Neural cell (in vitro differentiated cells): Measurements from ENCODE around the gene DRD1. TPM values are rescaled to one million over a fixed set of nuclear protein-coding genes. Genes with fewer than 3 reads are reported as not detected.

ENCODE experiments used
- H2AFZ ChIP-seq: fragments of 200-600, 300-800 bp; sonication (generic), shearing (Covaris generic); 2 replicates; pipeline ENCODE4 v1.6.0; 2014; ENCODE audit warnings: low read depth, mild to moderate bottlenecking, antibody characterized with exemption, low read length, moderate library complexity
- H3F3A ChIP-seq: fragments of 200-600 bp; shearing (Covaris generic); 2 replicates; pipeline ENCODE4 v1.6.1; 2016; ENCODE audit warnings: mild to moderate bottlenecking, moderate library complexity, mixed read lengths, antibody characterized with exemption, low read length; ENCODE audit not compliant: insufficient read depth, poor library complexity, severe bottlenecking
- H3K27ac ChIP-seq: fragments of 200-600, 300-800 bp; sonication (generic), shearing (Covaris generic); 2 replicates; pipeline ENCODE4 v1.5.1; 2014; ENCODE audit warnings: mild to moderate bottlenecking, low read length, moderate library complexity
- H3K27me3 ChIP-seq: fragments of 300-800, 200-600 bp; sonication (generic), shearing (Covaris generic); 2 replicates; pipeline ENCODE4 v1.6.0; 2014; ENCODE audit warnings: mild to moderate bottlenecking, low read depth, low read length, moderate library complexity; ENCODE audit not compliant: insufficient read depth
- H3K36me3 ChIP-seq: fragments of 300-800, 200-600 bp; sonication (generic), shearing (Covaris generic); 2 replicates; pipeline ENCODE4 v1.5.1; 2014; ENCODE audit warnings: mild to moderate bottlenecking, antibody characterized with exemption, low read length, moderate library complexity; ENCODE audit not compliant: insufficient read depth
- H3K4me2 ChIP-seq: fragments of 300-800, 200-600 bp; sonication (generic), shearing (Covaris generic); 2 replicates; pipeline ENCODE4 v1.6.0; 2014; ENCODE audit warnings: mild to moderate bottlenecking, low read length
- H3K4me3 ChIP-seq: fragments of 300-800, 200-600 bp; sonication (generic), shearing (Covaris generic); 2 replicates; pipeline ENCODE4 v1.5.1; 2014; ENCODE audit warnings: mild to moderate bottlenecking, low read length, moderate library complexity
- H3K79me2 ChIP-seq: fragments of 200-600 bp; shearing (Covaris generic); replicated peaks from 2 replicates; pipeline ENCODE4 v1.6.0; 2014; ENCODE audit warnings: mild to moderate bottlenecking, low read length, moderate library complexity; ENCODE audit not compliant: insufficient read depth
- H3K9ac ChIP-seq: fragments of 300-800, 200-600 bp; sonication (generic), shearing (Covaris generic); 2 replicates; pipeline ENCODE4 v1.6.1; 2016; ENCODE audit warnings: mild to moderate bottlenecking, low read length, mixed read lengths
- H3K9me2 ChIP-seq: fragments of 200-600 bp; shearing (Covaris generic); 2 replicates; pipeline ENCODE4 v1.6.1; 2016; ENCODE audit warnings: mild to moderate bottlenecking, low read length, mixed read lengths; ENCODE audit not compliant: insufficient read depth
- H3K9me3 ChIP-seq: fragments of 200-600, 300-800 bp; sonication (generic), shearing (Covaris generic); 2 replicates; pipeline ENCODE4 v1.6.1; 2016; ENCODE audit warnings: mild to moderate bottlenecking, mixed run types, low read length, moderate library complexity, mixed read lengths
- H4K20me1 ChIP-seq: fragments of 200-600 bp; shearing (Covaris generic); 2 replicates; pipeline ENCODE4 v1.6.1; 2016; ENCODE audit warnings: mild to moderate bottlenecking, mixed run types; ENCODE audit not compliant: insufficient read depth
- CTCF ChIP-seq: fragments of 450-650 bp; IDR thresholded peaks from 2 replicates; pipeline ENCODE4 v1.5.1; 2014; ENCODE audit warnings: antibody characterized with exemption, mild to moderate bottlenecking, moderate library complexity; ENCODE audit not compliant: poor library complexity, severe bottlenecking
- EP300 ChIP-seq: fragments of 450-650 bp; conservative IDR thresholded peaks from 2 replicates; pipeline ENCODE4 v1.6.1; 2014; ENCODE audit warnings: antibody characterized with exemption, mild to moderate bottlenecking, moderate library complexity; ENCODE audit not compliant: poor library complexity, severe bottlenecking
- EZH2 ChIP-seq: fragments of 200-600, 300-800 bp; shearing (Covaris generic), sonication (generic); IDR thresholded peaks from 2 replicates; pipeline ENCODE4 v1.6.1; 2014; ENCODE audit warnings: antibody characterized with exemption, low read length, borderline replicate concordance, mild to moderate bottlenecking; ENCODE audit not compliant: insufficient read depth, poor library complexity, severe bottlenecking
- MXI1 ChIP-seq: fragments of 450-650 bp; conservative IDR thresholded peaks from 2 replicates; pipeline ENCODE4 v1.6.1; 2014; ENCODE audit warnings: antibody characterized with exemption, mild to moderate bottlenecking; ENCODE audit not compliant: poor library complexity, severe bottlenecking
- POLR2AphosphoS5 ChIP-seq: IDR thresholded peaks from 2 replicates; pipeline ENCODE4 v1.6.1; 2012
- RAD21 ChIP-seq: fragments of 450-650 bp; conservative IDR thresholded peaks from 2 replicates; pipeline ENCODE4 v1.6.1; 2014; ENCODE audit warnings: antibody characterized with exemption, mild to moderate bottlenecking, moderate library complexity
- REST ChIP-seq: IDR thresholded peaks from 2 replicates; pipeline ENCODE4 v1.6.1; 2012; ENCODE audit warnings: borderline replicate concordance
- SMC3 ChIP-seq: fragments of 450-650 bp; conservative IDR thresholded peaks from 2 replicates; pipeline ENCODE4 v1.6.1; 2014; ENCODE audit warnings: antibody characterized with exemption, mild to moderate bottlenecking, moderate library complexity; ENCODE audit not compliant: poor library complexity
- TAF1 ChIP-seq: IDR thresholded peaks from 2 replicates; pipeline ENCODE4 v1.6.1; 2012; ENCODE audit warnings: low read depth
- polyA plus RNA-seq: library from polyadenylated mRNA; depleted of rRNA; stranded (reverse); fragments of >200 nt; gene quantifications from 2 replicates; pipeline ENCODE4 v1.2.3, GENCODE V29; 2014

Gene DRD1
- polyA plus RNA-seq, 1 donor from 2014 or later: 0.33 TPM

- Histone ChIP-seq H3K9ac (no peak overlapping the region), H3K27ac (no peak overlapping the region), H3K27me3 (no peaks in the 10 kb centered on the region), H2AFZ (no peak overlapping the region), H3K9me3 (no peaks in the 10 kb centered on the region), H4K20me1 (no peaks in the 10 kb centered on the region), H3K36me3 (no peaks in the 10 kb centered on the region), H3K9me2 (no peaks in the 10 kb centered on the region), H3K4me2 (no peak overlapping the region), H3F3A (no peaks in the 10 kb centered on the region), H3K4me3 (no peak overlapping the region), H3K79me2 (no peaks in the 10 kb centered on the region)
- TF ChIP-seq POLR2AphosphoS5 (no peak), EP300 (no peak), CTCF (no peak), TAF1 (no peak), EZH2 (no peak), RAD21 (no peak), SMC3 (no peak), MXI1 (no peak), REST (no peak)
These were observed 26.6 kb downstream of the DRD1 start for GRCh38 chr5:175417384-175417783.

DNA sequence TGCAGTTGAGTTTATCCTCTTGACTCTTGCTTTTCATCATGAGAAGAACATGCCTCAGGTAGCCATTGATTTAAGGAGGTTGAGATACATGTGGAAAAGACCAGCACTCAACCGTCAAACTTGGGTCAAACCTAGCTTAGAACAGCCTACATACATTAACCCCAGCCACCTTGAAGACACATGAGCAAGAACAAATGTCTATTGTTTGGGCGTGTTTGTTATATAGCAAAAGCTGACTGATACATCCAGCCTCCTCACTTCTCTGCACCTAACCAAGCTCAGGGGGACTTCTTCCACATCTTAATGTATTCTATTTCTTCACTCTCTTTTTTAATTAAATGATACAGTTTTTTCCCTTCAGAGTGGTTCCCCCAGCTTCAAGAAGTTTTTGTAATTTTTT, 28.7 kb downstream of the DRD1 start:
- no peaks in the 10 kb centered on the region for H4K20me1 ChIP-seq
- no peak overlapping the region for H3K9ac ChIP-seq
- H3K9me3 ChIP-seq: no peaks in the 10 kb centered on the region
- no peak overlapping the region for H3K27ac ChIP-seq
- no peaks in the 10 kb centered on the region for H3K79me2 ChIP-seq
- no peaks in the 10 kb centered on the region for H3K36me3 ChIP-seq
- H3K27me3 ChIP-seq: no peaks in the 10 kb centered on the region
- no peaks in the 10 kb centered on the region for H3F3A ChIP-seq
- no peak overlapping the region for H3K4me3 ChIP-seq
- no peak overlapping the region for H3K4me2 ChIP-seq
- no peaks in the 10 kb centered on the region for H3K9me2 ChIP-seq
- H2AFZ ChIP-seq: no peak overlapping the region
- no peak for TF ChIP-seq EP300
- no peak for TF ChIP-seq CTCF
- TF ChIP-seq POLR2AphosphoS5: no peak
- no peak for TF ChIP-seq RAD21
- no peak for TF ChIP-seq SMC3
- no peak for TF ChIP-seq TAF1
- TF ChIP-seq REST: no peak
- TF ChIP-seq MXI1: no peak
- TF ChIP-seq EZH2: no peak
